Vagina (tissue), 2 donors: ENCODE measurements around the gene MBOAT2. TPM values are rescaled to one million over a fixed set of nuclear protein-coding genes. Genes with fewer than 3 reads are reported as not detected.

ENCODE experiments used
- DNase-seq, 2 donors: peaks; one replicate each; pipeline ENCODE4 v3.0.0-alpha.2; 2017; ENCODE audit errors: extremely low spot score in 2 of 2
- H3K27ac ChIP-seq: fragments of 200-600 bp; sonication (generic); one replicate; pipeline ENCODE4 v1.5.1; 2019
- H3K27me3 ChIP-seq: fragments of 200-600 bp; sonication (generic); one replicate; pipeline ENCODE4 v1.5.1; 2019
- H3K36me3 ChIP-seq, 2 donors: fragments of 200-600 bp; sonication (generic); one replicate each; pipeline ENCODE4 v1.5.1; 2017 to 2019
- H3K4me1 ChIP-seq: fragments of 200-600 bp; sonication (generic); one replicate; pipeline ENCODE4 v1.5.1; 2019
- H3K4me3 ChIP-seq, 2 donors: fragments of 200-600 bp; sonication (generic); 1 replicate in 1 of 2; 2 replicates in 1 of 2; pipeline ENCODE4 v1.5.1; 2016 to 2019
- H3K9me3 ChIP-seq: fragments of 200-600 bp; sonication (generic); one replicate; pipeline ENCODE4 v1.5.1; 2019
- POLR2A ChIP-seq, 2 donors: fragments of 450-650 bp; IDR thresholded peaks; one replicate each; pipeline ENCODE4 v1.6.1; 2017; ENCODE audit warnings: antibody characterized with exemption in 2 of 2, mild to moderate bottlenecking in 2 of 2, moderate library complexity in 2 of 2
- POLR2AphosphoS5 ChIP-seq, 2 donors: sonication (generic); formaldehyde crosslinking; IDR thresholded peaks; one replicate each; pipeline ENCODE4 v1.9.0; 2017; ENCODE audit warnings: antibody characterized with exemption in 2 of 2, mild to moderate bottlenecking in 2 of 2, low read depth in 1 of 2; ENCODE audit not compliant: insufficient read depth in 1 of 2
- intact Hi-C: fragments of 100-400 bp; cut with DNase I; formaldehyde crosslinking; loops from one replicate; pipeline ENCODE4 v1.15.1; 2023
- total RNA-seq: library from RNA; depleted of rRNA; stranded (reverse); fragments of >200 nt; gene quantifications from one replicate; pipeline ENCODE4 v1.2.3, GENCODE V29; 2016
- TF ChIP-seq, protein P1 (sequence below), 3 experiments: fragments of 450-650 bp in 2 of 3; fragments of 200-600 bp in 1 of 3; sonication (generic) in 1 of 3; IDR thresholded peaks; one replicate each; pipeline ENCODE4 v1.5.1; 2017 to 2019; ENCODE audit warnings: antibody characterized with exemption in 3 of 3, mild to moderate bottlenecking in 2 of 3, moderate library complexity in 2 of 3

MBOAT2 gene
- total RNA-seq, 1 donor from 2014 or later: 32.9 TPM

DNA sequence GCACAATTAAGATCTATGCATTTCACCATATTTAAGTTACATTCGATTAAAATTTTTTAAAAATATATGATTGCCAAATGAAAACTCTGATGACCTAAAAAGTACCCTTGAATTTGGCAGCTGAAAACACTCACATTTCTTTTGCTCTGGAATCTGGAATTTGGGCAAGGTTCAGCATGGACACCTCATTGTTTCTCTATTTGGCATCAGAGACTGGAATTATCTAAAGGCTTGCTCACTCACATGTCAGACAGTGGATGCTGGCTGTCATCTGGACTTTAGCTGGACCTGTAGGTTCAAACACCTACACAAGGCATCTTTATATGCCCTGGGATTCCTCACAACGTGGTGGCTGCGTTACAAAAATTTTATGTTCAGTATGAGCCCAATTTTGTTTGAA is 16.1 kb downstream of the MBOAT2 start:
- TF ChIP-seq POLR2AphosphoS5 (IDR thresholded peaks at IDR 0.05; ENCODE audit: insufficient read depth in 1 of 2, low read depth in 1 of 2): no peak
- TF ChIP-seq POLR2A (IDR thresholded peaks at IDR 0.05): no peak
- TF ChIP-seq, protein P1, sequence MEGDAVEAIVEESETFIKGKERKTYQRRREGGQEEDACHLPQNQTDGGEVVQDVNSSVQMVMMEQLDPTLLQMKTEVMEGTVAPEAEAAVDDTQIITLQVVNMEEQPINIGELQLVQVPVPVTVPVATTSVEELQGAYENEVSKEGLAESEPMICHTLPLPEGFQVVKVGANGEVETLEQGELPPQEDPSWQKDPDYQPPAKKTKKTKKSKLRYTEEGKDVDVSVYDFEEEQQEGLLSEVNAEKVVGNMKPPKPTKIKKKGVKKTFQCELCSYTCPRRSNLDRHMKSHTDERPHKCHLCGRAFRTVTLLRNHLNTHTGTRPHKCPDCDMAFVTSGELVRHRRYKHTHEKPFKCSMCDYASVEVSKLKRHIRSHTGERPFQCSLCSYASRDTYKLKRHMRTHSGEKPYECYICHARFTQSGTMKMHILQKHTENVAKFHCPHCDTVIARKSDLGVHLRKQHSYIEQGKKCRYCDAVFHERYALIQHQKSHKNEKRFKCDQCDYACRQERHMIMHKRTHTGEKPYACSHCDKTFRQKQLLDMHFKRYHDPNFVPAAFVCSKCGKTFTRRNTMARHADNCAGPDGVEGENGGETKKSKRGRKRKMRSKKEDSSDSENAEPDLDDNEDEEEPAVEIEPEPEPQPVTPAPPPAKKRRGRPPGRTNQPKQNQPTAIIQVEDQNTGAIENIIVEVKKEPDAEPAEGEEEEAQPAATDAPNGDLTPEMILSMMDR (IDR thresholded peaks at IDR 0.05): no peak
- H3K4me3 ChIP-seq: no peak overlapping the region
- no peaks in the 10 kb centered on the region for H3K9me3 ChIP-seq
- intact Hi-C loops: no loop called here
- H3K36me3 ChIP-seq: no peaks in the 10 kb centered on the region
- H3K27me3 ChIP-seq: no peaks in the 10 kb centered on the region
- DNase-seq: no peak
- no peak overlapping the region for H3K27ac ChIP-seq
- H3K4me1 ChIP-seq: no peaks in the 10 kb centered on the region

DNA sequence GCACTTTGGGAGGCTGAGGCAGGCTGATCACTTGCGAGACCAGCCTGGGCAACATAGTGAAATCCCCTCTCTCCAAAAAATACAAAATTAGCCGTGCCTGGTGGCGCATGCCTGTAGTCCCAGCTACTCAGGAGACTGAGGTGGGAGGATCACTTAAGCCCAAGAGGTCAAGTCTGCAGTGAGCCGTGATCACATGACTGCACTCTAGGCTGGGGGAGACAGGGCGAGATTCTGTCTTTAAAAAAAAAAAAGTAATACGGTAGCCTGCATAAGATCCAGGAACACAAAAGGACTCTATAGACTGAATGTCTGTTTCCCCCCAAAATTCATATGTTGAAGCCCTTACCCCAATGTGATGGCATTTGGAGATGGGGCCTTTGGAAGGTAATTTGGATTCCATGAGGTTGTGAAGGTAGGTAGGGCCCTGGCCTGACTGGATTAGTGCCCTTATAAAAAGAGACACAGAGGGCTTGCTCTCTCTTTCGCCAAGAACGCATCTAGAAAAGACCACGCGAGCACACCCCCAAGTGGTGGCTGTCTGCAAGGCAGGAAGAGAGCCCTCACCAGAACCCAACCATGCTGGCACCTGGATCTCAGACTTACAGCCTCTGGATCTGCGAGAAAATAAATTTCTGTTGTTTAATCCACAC is 17.0 kb downstream of the MBOAT2 start:
- TF ChIP-seq POLR2A (IDR thresholded peaks at IDR 0.05): no peak
- Histone ChIP-seq H3K27ac (no peak overlapping the region), H3K36me3 (no peaks in the 10 kb centered on the region), H3K4me3 (no peak overlapping the region), H3K9me3 (no peaks in the 10 kb centered on the region), H3K27me3 (no peaks in the 10 kb centered on the region), H3K4me1 (no peaks in the 10 kb centered on the region)
- intact Hi-C loops: no loop called here
- DNase-seq: no peak

DNA sequence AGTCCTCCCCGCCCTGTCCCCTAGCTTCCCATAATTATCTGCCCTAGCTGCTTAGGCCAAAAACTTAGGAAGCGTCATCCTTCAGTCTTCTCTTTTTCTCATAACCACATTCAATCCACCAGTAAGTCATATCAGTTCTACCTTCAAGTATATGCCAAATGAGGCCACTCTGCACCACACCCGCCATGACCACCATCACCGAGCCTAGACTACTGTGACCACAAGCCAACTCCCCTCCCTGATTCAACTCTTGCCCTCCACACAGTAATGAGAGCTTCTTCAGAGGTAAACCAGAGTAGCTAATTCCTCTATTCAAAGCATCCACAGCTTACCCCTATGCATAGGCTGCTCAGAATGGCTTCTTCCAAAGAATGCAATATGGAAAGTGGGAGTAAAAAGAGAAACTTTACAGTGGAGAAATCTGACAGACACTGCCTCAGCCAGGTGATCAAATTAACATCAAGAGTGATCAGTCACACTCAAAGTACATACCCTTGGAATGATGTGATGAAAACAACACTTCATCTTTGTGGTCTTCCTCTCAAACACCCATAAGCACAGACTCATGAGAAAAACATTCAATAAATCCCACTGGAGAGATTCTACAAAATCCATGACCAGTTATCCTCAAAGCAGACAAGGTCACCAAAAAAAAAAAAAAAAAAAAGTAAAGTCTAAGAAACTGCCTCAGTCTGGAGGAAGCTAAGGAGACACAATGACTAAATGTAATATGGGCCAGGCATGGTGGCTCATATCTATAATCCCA is 17.7 kb downstream of the MBOAT2 start:
- H3K9me3 ChIP-seq: no peaks in the 10 kb centered on the region
- DNase-seq: no peak
- H3K27me3 ChIP-seq: no peaks in the 10 kb centered on the region
- H3K36me3 ChIP-seq: no peaks in the 10 kb centered on the region
- no peak for TF ChIP-seq POLR2AphosphoS5 (IDR thresholded peaks at IDR 0.05; ENCODE audit: insufficient read depth in 1 of 2, low read depth in 1 of 2)
- no peak overlapping the region for H3K27ac ChIP-seq
- no peaks in the 10 kb centered on the region for H3K4me1 ChIP-seq
- intact Hi-C loops: no loop called here
- H3K4me3 ChIP-seq: no peak overlapping the region

DNA sequence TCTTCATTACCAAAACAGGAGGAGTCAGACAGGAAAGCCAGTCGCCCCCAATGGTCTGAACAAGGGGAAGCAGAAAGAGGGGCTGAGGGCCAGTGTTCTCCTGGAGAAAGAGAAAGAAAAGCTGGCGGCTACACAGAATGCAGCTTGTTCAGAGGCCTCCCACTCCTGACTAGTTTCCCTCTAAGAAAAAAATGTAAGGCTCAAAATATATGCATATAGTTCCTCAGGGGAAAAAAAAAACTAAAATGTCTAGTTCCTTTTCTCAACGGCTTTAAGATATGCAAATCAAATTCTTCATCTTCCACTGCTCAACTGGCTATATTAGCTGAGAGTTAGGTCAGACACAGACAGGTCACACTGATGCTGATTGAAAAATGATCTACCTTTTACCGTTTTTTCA is 18.6 kb downstream of the MBOAT2 start:
- Histone ChIP-seq H3K9me3 (no peaks in the 10 kb centered on the region), H3K27me3 (no peaks in the 10 kb centered on the region), H3K27ac (no peak overlapping the region), H3K36me3 (no peaks in the 10 kb centered on the region), H3K4me1 (no peaks in the 10 kb centered on the region), H3K4me3 (no peak overlapping the region)
- DNase-seq: no peak
- TF ChIP-seq POLR2AphosphoS5 (IDR thresholded peaks at IDR 0.05; ENCODE audit: insufficient read depth in 1 of 2, low read depth in 1 of 2) (no peak), POLR2A (IDR thresholded peaks at IDR 0.05) (no peak)
- TF ChIP-seq, protein P1 (IDR thresholded peaks at IDR 0.05): no peak
- intact Hi-C loops: no loop called here

DNA sequence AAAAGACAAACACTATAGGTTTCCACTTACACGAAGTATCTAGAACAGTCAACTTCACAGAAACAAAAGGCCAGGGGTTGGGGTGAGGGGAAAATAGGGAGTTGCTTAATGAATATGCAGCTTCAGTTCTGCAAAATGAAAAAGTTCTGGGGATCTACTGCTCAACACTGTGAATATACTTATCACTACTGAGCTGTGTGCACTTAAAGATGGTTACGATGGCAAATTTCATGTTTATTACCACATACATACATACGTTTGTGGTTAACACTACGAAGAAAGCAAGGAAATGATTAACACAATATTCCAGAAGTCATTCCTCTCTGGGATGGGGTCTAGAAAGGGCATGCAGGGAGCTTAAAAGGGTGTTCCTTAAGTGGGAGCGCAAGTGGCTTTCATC is 19.3 kb downstream of the MBOAT2 start:
- no peak for DNase-seq
- H3K27ac ChIP-seq: no peak overlapping the region
- no peaks in the 10 kb centered on the region for H3K4me1 ChIP-seq
- no peak for TF ChIP-seq POLR2A (IDR thresholded peaks at IDR 0.05)
- TF ChIP-seq POLR2AphosphoS5 (IDR thresholded peaks at IDR 0.05; ENCODE audit: insufficient read depth in 1 of 2, low read depth in 1 of 2): no peak
- TF ChIP-seq, protein P1 (IDR thresholded peaks at IDR 0.05): no peak
- no peaks in the 10 kb centered on the region for H3K9me3 ChIP-seq
- H3K27me3 ChIP-seq: no peaks in the 10 kb centered on the region
- intact Hi-C loops: no loop called here
- H3K36me3 ChIP-seq: no peaks in the 10 kb centered on the region
- no peak overlapping the region for H3K4me3 ChIP-seq

DNA sequence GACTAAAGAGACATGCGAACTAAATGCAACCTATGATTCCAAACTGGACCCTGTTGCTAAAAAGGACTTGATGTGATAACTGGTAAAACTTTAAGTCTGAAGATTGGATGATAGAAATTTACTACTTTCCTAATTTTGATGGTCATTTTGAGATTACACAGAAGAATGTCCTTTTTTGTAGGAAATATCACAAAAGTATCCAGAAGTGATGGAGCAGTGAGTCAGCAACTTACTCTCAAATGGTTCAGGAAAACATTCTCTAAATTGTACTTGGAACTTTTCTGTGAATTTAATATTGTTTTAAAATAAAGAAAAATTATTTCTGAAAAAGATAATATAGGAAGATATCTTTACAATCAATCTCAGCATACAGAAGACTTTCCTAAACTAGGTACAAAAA is 19.9 kb downstream of the MBOAT2 start:
- no peak for TF ChIP-seq POLR2A (IDR thresholded peaks at IDR 0.05)
- TF ChIP-seq, protein P1 (IDR thresholded peaks at IDR 0.05): no peak
- TF ChIP-seq POLR2AphosphoS5 (IDR thresholded peaks at IDR 0.05; ENCODE audit: insufficient read depth in 1 of 2, low read depth in 1 of 2): no peak
- Histone ChIP-seq H3K27me3 (no peaks in the 10 kb centered on the region), H3K4me3 (no peak overlapping the region), H3K27ac (no peak overlapping the region), H3K36me3 (no peaks in the 10 kb centered on the region), H3K4me1 (no peaks in the 10 kb centered on the region), H3K9me3 (no peaks in the 10 kb centered on the region)
- DNase-seq: no peak
- intact Hi-C loops: no loop called here
